GM06990 (cell line): Measurements from ENCODE around the gene ADAMTS17.

ENCODE experiments used
- DNase-seq: peaks from one replicate; pipeline ENCODE4 v3.0.0-alpha.2; 2011; ENCODE audit not compliant: insufficient read length; ENCODE audit errors: extremely low read depth
- H3K27me3 ChIP-seq: replicated peaks from 2 replicates; pipeline ENCODE4 v1.6.0; 2011; ENCODE audit warnings: low read length; ENCODE audit not compliant: control insufficient read depth, insufficient read depth
- H3K36me3 ChIP-seq: 2 replicates; pipeline ENCODE4 v1.5.1; 2011; ENCODE audit warnings: low read length; ENCODE audit not compliant: control insufficient read depth, insufficient read depth
- H3K4me3 ChIP-seq: replicated peaks from 2 replicates; pipeline ENCODE4 v1.5.1; 2011; ENCODE audit warnings: low read depth, mild to moderate bottlenecking, control low read depth, low read length
- CTCF ChIP-seq: IDR thresholded peaks from 2 replicates; pipeline ENCODE4 v1.5.1; 2011; ENCODE audit warnings: low read length, control low read depth, mild to moderate bottlenecking, inconsistent platforms; ENCODE audit not compliant: insufficient read depth, poor library complexity, severe bottlenecking

The ADAMTS17 gene

GRCh38 chr15:100338247-100338646, 3.5 kb downstream of the ADAMTS17 start:
- TF ChIP-seq CTCF, result no peak
- no peak for DNase-seq
- no peaks in the 10 kb centered on the region for H3K36me3 ChIP-seq
- H3K27me3 ChIP-seq, result no peaks in the 10 kb centered on the region; the same call in none of the 2 replicates
- H3K4me3 ChIP-seq, result no peak overlapping the region

GRCh38 chr15:100337096-100338044, 4.4 kb downstream of the ADAMTS17 start:
- no peak for DNase-seq
- Histone ChIP-seq H3K4me3 (no peak overlapping the region), H3K27me3 (no peaks in the 10 kb centered on the region; the same call in none of the 2 replicates), H3K36me3 (no peaks in the 10 kb centered on the region)
- no peak for TF ChIP-seq CTCF

GRCh38 chr15:100336061-100336460, 5.7 kb downstream of the ADAMTS17 start:
- no peaks in the 10 kb centered on the region for H3K36me3 ChIP-seq
- TF ChIP-seq CTCF, result no peak
- H3K4me3 ChIP-seq, result no peak overlapping the region
- DNase-seq, result no peak
- H3K27me3 ChIP-seq, result no peaks in the 10 kb centered on the region; the same call in 1 of the 2 replicates

- no peaks in the 10 kb centered on the region; the same call in 1 of the 2 replicates for H3K27me3 ChIP-seq
- TF ChIP-seq CTCF, result no peak
- no peaks in the 10 kb centered on the region for H3K36me3 ChIP-seq
- H3K4me3 ChIP-seq, result no peak overlapping the region
- DNase-seq, result no peak
These were observed 6.3 kb downstream of the ADAMTS17 start for GRCh38 chr15:100335335-100335999.

- no peak for TF ChIP-seq CTCF
- Histone ChIP-seq H3K4me3 (no peak overlapping the region), H3K36me3 (no peaks in the 10 kb centered on the region), H3K27me3 (no peaks in the 10 kb centered on the region)
- DNase-seq, result no peak
These were observed 6.9 kb downstream of the ADAMTS17 start for GRCh38 chr15:100334905-100335304.
